Type B pancreatic cell (in vitro differentiated cells): Measurements from ENCODE around the gene ASPDH. TPM values are rescaled to one million over a fixed set of nuclear protein-coding genes. Genes with fewer than 3 reads are reported as not detected.

Source experiments
- DNase-seq: peaks from one replicate; pipeline ENCODE4 v3.0.0; 2021; ENCODE audit warnings: mixed read lengths; ENCODE audit not compliant: unreplicated experiment; ENCODE audit errors: extremely low spot score
- H3K27ac Mint-ChIP-seq: 2 replicates; pipeline ENCODE4 v1.8.0; 2021; ENCODE audit warnings: mild to moderate bottlenecking, mixed read lengths
- H3K27me3 Mint-ChIP-seq: 2 replicates; pipeline ENCODE4 v1.8.0; 2021; ENCODE audit warnings: mixed read lengths
- H3K36me3 Mint-ChIP-seq: 2 replicates; pipeline ENCODE4 v1.8.0; 2021; ENCODE audit warnings: mixed read lengths
- H3K4me1 Mint-ChIP-seq: one replicate; pipeline ENCODE4 v1.8.0; 2021; ENCODE audit warnings: mixed read lengths; ENCODE audit not compliant: unreplicated experiment
- H3K4me3 Mint-ChIP-seq: 2 replicates; pipeline ENCODE4 v1.8.0; 2021; ENCODE audit warnings: mild to moderate bottlenecking, mixed read lengths
- H3K9me3 Mint-ChIP-seq: 2 replicates; pipeline ENCODE4 v1.8.0; 2021; ENCODE audit warnings: mixed read lengths
- total RNA-seq: library from RNA; stranded (reverse); gene quantifications from 2 replicates; pipeline ENCODE4 v1.2.1, GENCODE V29; 2021; ENCODE audit warnings: low replicate concordance
- TF ChIP-seq, protein P1 (sequence below): fragments of 200-600 bp; sonication (generic); conservative IDR thresholded peaks from 2 replicates; pipeline ENCODE4 v1.5.0; 2021; ENCODE audit warnings: antibody characterized with exemption, mild to moderate bottlenecking

ASPDH gene
- total RNA-seq, 1 donor from 2014 or later = not detected

DNA sequence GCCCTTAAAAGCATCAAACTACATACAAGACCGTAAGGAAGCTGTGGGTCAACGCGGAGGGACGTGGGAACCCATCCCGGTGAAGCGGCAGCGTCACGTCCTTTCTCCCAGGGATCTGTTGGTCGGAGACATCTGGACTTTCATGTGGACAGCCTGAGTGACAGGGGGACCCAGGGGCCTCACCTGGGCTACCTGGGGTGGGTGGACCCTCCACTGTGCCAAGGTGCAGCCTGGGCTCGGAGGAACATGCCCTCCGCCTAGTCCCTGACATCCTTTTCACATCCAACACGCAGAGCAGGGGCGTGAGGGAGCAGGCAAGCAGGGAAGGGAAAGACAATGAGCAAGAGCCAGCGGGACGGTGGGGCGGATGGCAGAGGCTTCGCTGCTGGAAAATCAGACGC is 23.3 kb downstream of the ASPDH start:
- H3K36me3 Mint-ChIP-seq = peaks cover 13% of the 10 kb centered on the region
- H3K27me3 Mint-ChIP-seq = peaks cover 77% of the 10 kb centered on the region
- TF ChIP-seq, protein P1, sequence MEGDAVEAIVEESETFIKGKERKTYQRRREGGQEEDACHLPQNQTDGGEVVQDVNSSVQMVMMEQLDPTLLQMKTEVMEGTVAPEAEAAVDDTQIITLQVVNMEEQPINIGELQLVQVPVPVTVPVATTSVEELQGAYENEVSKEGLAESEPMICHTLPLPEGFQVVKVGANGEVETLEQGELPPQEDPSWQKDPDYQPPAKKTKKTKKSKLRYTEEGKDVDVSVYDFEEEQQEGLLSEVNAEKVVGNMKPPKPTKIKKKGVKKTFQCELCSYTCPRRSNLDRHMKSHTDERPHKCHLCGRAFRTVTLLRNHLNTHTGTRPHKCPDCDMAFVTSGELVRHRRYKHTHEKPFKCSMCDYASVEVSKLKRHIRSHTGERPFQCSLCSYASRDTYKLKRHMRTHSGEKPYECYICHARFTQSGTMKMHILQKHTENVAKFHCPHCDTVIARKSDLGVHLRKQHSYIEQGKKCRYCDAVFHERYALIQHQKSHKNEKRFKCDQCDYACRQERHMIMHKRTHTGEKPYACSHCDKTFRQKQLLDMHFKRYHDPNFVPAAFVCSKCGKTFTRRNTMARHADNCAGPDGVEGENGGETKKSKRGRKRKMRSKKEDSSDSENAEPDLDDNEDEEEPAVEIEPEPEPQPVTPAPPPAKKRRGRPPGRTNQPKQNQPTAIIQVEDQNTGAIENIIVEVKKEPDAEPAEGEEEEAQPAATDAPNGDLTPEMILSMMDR = no peak
- no peak for DNase-seq
- no peaks in the 10 kb centered on the region for H3K9me3 Mint-ChIP-seq
- H3K4me1 Mint-ChIP-seq = peaks cover 17% of the 10 kb centered on the region
- H3K27ac Mint-ChIP-seq = no peak overlapping the region
- no peak overlapping the region for H3K4me3 Mint-ChIP-seq

DNA sequence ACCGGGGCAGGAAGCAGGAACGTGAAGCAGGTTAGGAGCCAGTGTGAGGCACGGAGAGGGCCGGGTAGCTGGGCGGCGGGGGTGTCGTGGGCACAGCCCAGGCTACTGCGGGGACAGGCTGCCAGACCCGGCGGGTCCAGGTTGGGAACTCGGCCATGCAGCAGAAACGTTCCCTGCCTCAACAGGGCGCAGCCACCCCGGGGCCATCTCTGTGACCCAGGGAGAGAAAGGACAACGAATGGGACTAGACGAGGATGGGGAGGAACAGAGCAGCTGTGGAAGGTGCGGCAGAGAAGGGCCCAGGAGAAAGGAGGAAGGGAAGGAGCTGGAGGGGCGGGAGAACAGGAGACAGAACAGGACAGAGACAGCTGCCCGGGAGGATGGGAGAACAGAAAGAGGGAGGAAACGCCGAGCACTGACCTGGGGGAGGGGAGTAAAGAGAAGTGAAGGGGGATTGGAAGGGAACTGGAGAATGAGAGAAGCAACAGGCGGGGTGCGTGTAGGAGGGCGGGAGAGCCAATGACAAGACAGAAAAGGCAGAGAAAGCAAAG is 24.2 kb downstream of the ASPDH start:
- Mint-ChIP-seq H3K27me3 (peaks cover 68% of the 10 kb centered on the region), H3K9me3 (no peaks in the 10 kb centered on the region), H3K4me3 (peak overlapping the region; percentile 39), H3K27ac (no peak overlapping the region), H3K4me1 (peaks cover 17% of the 10 kb centered on the region), H3K36me3 (peaks cover 10% of the 10 kb centered on the region)
- no peak for DNase-seq
- TF ChIP-seq, protein P1 = no peak

DNA sequence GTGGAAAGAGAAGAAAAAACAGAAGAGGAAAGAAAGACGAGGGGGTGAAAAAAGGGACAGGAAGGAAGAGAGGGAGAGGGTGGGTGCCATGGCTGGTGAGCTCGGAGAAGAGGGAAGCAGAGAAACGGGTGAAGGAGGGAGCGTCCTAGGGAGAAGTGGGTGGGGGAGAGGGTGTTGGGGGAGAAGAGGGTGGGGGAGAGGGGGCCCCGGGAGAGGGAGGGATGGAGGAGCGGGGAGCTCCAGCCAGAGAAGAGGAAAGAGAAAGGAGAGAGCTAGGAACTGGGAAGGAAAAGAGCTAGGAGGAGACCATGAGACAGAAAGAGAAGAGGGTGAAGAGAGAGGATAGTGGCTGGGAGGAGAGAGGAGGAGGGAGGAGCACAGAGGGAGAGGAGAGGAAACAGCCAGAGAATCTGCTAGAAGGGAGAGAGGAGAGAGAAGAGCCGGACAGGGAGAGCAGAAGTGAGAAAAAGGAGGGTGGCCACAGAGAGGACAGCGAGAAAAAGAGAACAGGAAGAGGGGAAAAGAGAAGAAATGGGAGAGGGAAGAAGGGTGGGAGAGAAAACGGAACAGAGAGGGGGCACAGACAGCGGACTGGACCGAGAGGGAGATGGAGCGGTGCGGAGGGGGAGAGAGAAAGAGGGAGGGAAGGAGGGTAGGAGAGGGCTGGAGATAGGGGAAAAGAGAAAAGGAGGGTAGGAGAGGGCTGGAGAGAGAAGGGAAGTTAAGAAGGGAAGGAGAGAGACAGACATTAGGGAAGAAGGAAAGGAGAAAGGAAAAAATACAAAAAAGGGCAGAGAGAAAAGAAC is 25.1 kb downstream of the ASPDH start:
- H3K27me3 Mint-ChIP-seq = peaks cover 58% of the 10 kb centered on the region

DNA sequence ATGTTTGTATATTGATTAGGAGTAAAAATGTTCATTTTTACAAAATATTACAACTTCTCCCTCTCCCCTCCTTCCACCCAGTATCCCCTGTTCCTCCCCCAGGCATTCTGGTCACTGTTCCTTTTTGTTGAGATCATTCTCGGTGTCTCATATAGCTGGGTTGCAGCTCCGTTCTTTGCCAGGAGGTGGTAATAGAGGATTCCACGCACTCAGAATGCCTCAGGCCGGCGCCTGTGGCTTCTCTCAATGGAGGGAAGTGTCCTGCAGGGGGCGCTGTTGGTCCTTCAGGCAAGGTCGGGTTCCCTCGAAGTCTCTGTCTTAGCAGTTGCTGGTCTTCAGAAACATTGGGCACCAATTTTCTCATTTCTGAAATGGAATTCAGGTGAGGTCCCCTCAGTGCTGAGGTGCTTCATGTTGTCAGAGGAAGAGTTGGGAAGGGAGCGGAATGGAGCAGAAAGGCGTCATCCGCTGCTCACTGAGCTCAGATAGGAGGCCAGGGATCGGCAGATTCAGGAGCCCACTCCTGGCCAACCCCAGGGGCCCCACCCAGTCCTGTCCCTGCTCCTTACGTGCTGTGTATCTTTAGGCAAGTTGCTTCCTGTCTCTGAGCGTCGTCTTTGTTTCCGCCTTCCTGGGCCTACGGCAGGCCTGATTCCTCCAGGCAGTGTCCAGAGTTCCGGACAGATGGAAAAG is 26.7 kb downstream of the ASPDH start:
- TF ChIP-seq, protein P1 = peak; percentile 77
- no peak overlapping the region for H3K27ac Mint-ChIP-seq
- H3K4me3 Mint-ChIP-seq = no peak overlapping the region
- peaks cover 13% of the 10 kb centered on the region for H3K36me3 Mint-ChIP-seq
- no peak for DNase-seq
- H3K27me3 Mint-ChIP-seq = peaks cover 49% of the 10 kb centered on the region
- peaks cover 12% of the 10 kb centered on the region for H3K4me1 Mint-ChIP-seq
- H3K9me3 Mint-ChIP-seq = no peaks in the 10 kb centered on the region

More for the DNA sequence above, 25.1 kb downstream of the ASPDH start:
- no peak for DNase-seq
- Mint-ChIP-seq H3K27ac (no peak overlapping the region), H3K4me3 (no peak overlapping the region), H3K9me3 (no peaks in the 10 kb centered on the region), H3K4me1 (peaks cover 17% of the 10 kb centered on the region), H3K36me3 (peaks cover 10% of the 10 kb centered on the region)
- TF ChIP-seq, protein P1 = no peak

DNA sequence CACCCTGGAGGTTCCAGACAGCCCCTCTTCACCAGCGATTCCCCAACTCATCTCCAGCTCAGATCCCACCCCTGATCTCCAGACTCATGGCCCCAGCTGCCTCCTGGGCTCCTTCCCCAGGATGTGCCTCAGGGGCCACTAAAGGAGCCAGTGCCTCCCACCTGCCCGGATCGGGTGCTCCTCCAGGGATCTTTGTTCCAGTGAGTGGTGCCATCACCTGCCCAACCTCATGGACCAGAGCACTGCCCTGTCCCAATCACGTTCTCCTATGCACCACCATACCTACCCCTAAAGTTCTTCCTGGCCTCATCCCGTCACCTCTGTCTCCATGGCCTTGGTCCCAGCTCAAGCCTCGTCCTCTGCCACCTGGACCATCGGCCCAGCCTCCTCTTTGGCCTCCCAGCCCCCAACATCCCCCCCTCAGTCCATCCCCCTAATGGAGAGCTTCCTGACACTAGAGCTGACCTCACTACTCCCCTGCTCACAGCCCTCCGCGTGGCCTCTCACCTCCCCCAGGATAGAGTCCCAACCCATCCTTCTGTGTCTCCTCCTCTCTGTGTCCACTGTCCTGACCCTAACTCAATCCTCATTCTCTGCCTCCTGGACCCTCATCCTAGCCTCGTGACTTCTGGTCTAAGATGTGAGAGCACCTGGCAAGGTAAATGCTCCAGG is 28.3 kb downstream of the ASPDH start:
- Mint-ChIP-seq H3K4me1 (peaks cover 5% of the 10 kb centered on the region), H3K9me3 (no peaks in the 10 kb centered on the region)
- TF ChIP-seq, protein P1 = no peak

More for the DNA sequence above, 28.3 kb downstream of the ASPDH start:
- no peak for DNase-seq
- H3K36me3 Mint-ChIP-seq = peaks cover 13% of the 10 kb centered on the region
- no peak overlapping the region for H3K27ac Mint-ChIP-seq
- H3K4me3 Mint-ChIP-seq = no peak overlapping the region
- H3K27me3 Mint-ChIP-seq = peaks cover 35% of the 10 kb centered on the region
